Measurements from ENCODE around the gene ERV3-1.

Gene ERV3-1

DNA sequence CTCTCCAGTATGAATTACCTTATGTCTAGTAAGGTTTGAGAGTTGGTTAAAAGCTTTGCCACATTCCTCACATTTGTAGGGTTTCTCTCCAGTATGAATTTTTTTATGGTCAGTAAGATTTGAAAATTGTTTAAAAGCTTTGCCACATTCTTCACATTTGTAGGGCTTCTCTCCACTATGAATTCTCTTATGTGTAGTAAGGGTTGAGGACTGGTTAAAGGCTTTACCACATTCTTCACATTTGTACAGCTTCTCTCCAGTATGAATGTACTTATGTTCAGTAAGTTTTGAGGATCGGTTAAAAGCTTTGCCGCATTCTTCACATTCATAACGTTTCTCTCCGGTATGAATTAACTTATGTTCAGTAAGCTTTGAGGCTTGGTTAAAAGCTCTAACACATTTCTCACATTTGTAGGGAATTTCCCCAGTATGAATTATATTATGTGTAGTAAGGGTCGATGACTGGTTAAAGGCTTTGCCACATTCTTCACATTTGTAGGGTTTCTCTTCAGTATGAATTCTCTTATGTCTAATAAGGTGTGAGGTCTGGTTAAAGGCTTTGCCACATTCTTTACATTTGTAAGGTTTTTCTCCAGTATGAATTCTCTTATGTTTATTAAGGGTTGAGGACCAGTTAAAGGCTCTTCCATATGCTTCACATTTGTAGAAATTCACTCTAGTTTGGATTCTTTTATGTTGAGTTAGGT lies 27.8 kb downstream of the ERV3-1 start:
- Histone ChIP-seq H3K4me3 (ENCODE audit: low read length, poor library complexity, severe bottlenecking) (no peak overlapping the region), H3K9me3 (ENCODE audit: insufficient read depth, low read depth, low read length) (peaks cover 36% of the 10 kb centered on the region; the same call in 1 of the 2 replicates), H3F3A (ENCODE audit: low read depth) (no peaks in the 10 kb centered on the region), H3K27me3 (ENCODE audit: insufficient read depth, low read length, poor library complexity, severe bottlenecking) (no peaks in the 10 kb centered on the region), H4K20me1 (ENCODE audit: insufficient read depth, low read length, poor library complexity, severe bottlenecking) (no peaks in the 10 kb centered on the region), H3K4me1 (ENCODE audit: insufficient read depth, low read length, poor library complexity, severe bottlenecking) (no peaks in the 10 kb centered on the region), H3K36me3 (ENCODE audit: insufficient read depth, low read length) (peaks cover 29% of the 10 kb centered on the region), H3K4me2 (ENCODE audit: low read depth, low read length, poor library complexity, severe bottlenecking) (no peak overlapping the region), H3K79me2 (ENCODE audit: insufficient read depth, low read length) (no peaks in the 10 kb centered on the region), H2AFZ (ENCODE audit: low read length) (no peak overlapping the region), H3K9ac (ENCODE audit: low read depth, low read length, poor library complexity, severe bottlenecking) (no peak overlapping the region), H3K9me2 (replicated peaks; ENCODE audit: low read depth, low read length) (no peaks in the 10 kb centered on the region)
- no peak for TF ChIP-seq EZH2phosphoT487 (IDR thresholded peaks at IDR 0.05; ENCODE audit: borderline replicate concordance)
- TF ChIP-seq, protein P1, sequence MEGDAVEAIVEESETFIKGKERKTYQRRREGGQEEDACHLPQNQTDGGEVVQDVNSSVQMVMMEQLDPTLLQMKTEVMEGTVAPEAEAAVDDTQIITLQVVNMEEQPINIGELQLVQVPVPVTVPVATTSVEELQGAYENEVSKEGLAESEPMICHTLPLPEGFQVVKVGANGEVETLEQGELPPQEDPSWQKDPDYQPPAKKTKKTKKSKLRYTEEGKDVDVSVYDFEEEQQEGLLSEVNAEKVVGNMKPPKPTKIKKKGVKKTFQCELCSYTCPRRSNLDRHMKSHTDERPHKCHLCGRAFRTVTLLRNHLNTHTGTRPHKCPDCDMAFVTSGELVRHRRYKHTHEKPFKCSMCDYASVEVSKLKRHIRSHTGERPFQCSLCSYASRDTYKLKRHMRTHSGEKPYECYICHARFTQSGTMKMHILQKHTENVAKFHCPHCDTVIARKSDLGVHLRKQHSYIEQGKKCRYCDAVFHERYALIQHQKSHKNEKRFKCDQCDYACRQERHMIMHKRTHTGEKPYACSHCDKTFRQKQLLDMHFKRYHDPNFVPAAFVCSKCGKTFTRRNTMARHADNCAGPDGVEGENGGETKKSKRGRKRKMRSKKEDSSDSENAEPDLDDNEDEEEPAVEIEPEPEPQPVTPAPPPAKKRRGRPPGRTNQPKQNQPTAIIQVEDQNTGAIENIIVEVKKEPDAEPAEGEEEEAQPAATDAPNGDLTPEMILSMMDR (conservative IDR thresholded peaks at IDR 0.05; ENCODE audit: low read length): no peak

DNA sequence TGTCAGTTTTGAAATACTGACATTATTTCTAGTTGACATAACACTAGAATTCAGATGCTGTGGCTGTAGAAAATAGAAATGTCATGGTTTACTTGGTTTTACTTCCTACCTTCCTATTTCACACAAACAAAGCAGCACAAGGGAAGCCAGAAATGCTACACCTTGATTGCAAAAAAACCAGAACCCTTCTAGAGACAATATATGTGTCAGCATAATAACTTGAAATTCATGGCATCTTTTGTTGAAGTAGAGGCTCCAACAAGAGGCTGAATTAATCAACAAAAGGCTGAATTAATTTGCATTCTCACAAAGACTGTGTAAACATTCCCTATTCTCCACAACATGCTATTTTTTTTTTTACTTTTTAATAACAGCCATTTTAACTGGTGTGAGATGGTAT lies 40.9 kb downstream of the ERV3-1 start:
- TF ChIP-seq EZH2phosphoT487 (IDR thresholded peaks at IDR 0.05; ENCODE audit: borderline replicate concordance): no peak
- TF ChIP-seq, protein P1 (conservative IDR thresholded peaks at IDR 0.05; ENCODE audit: low read length): no peak
- Histone ChIP-seq H3K9me2 (replicated peaks; ENCODE audit: low read depth, low read length) (no peaks in the 10 kb centered on the region), H3K27me3 (ENCODE audit: insufficient read depth, low read length, poor library complexity, severe bottlenecking) (no peaks in the 10 kb centered on the region), H3K9me3 (ENCODE audit: insufficient read depth, low read depth, low read length) (no peaks in the 10 kb centered on the region), H3F3A (ENCODE audit: low read depth) (no peaks in the 10 kb centered on the region), H3K4me3 (ENCODE audit: low read length, poor library complexity, severe bottlenecking) (no peak overlapping the region), H3K36me3 (ENCODE audit: insufficient read depth, low read length) (no peaks in the 10 kb centered on the region), H3K9ac (ENCODE audit: low read depth, low read length, poor library complexity, severe bottlenecking) (no peak overlapping the region), H4K20me1 (ENCODE audit: insufficient read depth, low read length, poor library complexity, severe bottlenecking) (no peaks in the 10 kb centered on the region), H3K4me2 (ENCODE audit: low read depth, low read length, poor library complexity, severe bottlenecking) (no peak overlapping the region), H3K4me1 (ENCODE audit: insufficient read depth, low read length, poor library complexity, severe bottlenecking) (no peaks in the 10 kb centered on the region), H2AFZ (ENCODE audit: low read length) (no peak overlapping the region), H3K79me2 (ENCODE audit: insufficient read depth, low read length) (no peaks in the 10 kb centered on the region)

DNA sequence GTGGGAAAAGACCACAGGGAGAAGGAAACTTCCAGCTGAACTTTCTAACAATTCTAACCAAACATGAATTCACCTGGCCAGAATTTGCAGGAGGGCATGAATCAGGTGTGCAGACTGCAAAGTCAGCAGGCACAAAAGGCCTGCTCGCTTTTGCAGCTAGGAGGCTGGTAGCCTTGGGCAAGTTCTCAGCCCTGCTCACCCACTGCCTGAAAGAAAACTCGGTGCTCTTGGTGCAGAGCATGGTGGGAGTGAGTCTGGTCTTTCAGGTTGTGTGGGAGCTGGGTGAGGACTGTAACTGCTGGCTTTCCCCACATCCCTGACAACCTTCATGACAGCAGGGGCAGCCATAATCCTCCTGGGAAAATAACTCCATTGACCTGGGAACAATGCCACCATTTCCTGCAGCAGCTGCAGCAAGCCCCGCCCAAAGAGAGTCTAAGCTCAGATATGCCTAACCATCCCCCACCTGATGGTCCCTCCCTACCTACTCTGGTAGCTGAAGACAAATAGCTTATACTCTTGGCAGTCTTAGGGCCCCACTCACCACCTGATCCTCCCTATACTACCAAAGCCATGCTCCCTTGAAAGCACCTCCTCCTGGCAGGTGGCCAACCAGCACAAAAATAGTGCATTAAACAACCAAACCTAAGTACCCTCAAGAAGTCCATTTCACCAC lies 47.3 kb downstream of the ERV3-1 start:
- Histone ChIP-seq H4K20me1 (ENCODE audit: insufficient read depth, low read length, poor library complexity, severe bottlenecking) (no peaks in the 10 kb centered on the region), H3K9me2 (replicated peaks; ENCODE audit: low read depth, low read length) (no peaks in the 10 kb centered on the region), H3K27me3 (ENCODE audit: insufficient read depth, low read length, poor library complexity, severe bottlenecking) (no peaks in the 10 kb centered on the region), H3K79me2 (ENCODE audit: insufficient read depth, low read length) (no peaks in the 10 kb centered on the region), H3K9me3 (ENCODE audit: insufficient read depth, low read depth, low read length) (no peaks in the 10 kb centered on the region), H3K4me3 (ENCODE audit: low read length, poor library complexity, severe bottlenecking) (no peak overlapping the region), H3K4me2 (ENCODE audit: low read depth, low read length, poor library complexity, severe bottlenecking) (no peak overlapping the region), H3K9ac (ENCODE audit: low read depth, low read length, poor library complexity, severe bottlenecking) (no peak overlapping the region), H3K4me1 (ENCODE audit: insufficient read depth, low read length, poor library complexity, severe bottlenecking) (no peaks in the 10 kb centered on the region), H3F3A (ENCODE audit: low read depth) (no peaks in the 10 kb centered on the region), H3K36me3 (ENCODE audit: insufficient read depth, low read length) (no peaks in the 10 kb centered on the region), H2AFZ (ENCODE audit: low read length) (no peak overlapping the region)
- TF ChIP-seq, protein P1 (conservative IDR thresholded peaks at IDR 0.05; ENCODE audit: low read length): no peak
- no peak for TF ChIP-seq EZH2phosphoT487 (IDR thresholded peaks at IDR 0.05; ENCODE audit: borderline replicate concordance)
